ENCODE results near the gene POU5F1. TPM values are rescaled to one million over a fixed set of nuclear protein-coding genes. Genes with fewer than 3 reads are reported as not detected.

POU5F1 gene
- total and polyA plus RNA-seq, 12 donors, result 0.29 to 2.0 (median 0.39) TPM; not detected in 1

DNA sequence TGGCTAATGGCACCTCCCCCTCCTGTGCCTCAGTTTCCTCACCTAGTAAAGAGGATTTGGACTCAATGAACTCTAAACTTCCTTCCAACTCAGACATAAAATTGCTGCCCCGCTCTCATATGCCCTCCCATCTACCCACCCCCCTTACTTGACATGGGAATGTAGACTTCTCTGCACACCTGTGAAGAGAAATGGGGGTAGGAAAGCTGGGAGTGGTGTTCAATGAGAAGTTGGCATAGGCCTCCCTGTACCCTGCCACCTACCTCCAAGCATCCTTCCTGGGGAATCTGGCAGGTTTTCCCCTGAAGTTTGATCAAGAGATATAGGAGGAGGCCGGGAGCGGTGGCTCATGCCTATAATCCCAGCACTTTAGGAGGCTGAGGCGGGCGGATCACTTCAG lies 3.9 kb upstream of the POU5F1 start:
- Histone ChIP-seq H3K4me3 (no peak overlapping the region), H3K4me1 (peaks cover 0 to 39% (median 8%) of the 10 kb centered on the region in 9 donors), H3K27me3 (no peaks in the 10 kb centered on the region), H3K27ac (no peak overlapping the region), H3K9me3 (no peaks in the 10 kb centered on the region), H3K36me3 (peaks cover 0 to 16% (median 0%) of the 10 kb centered on the region in 9 donors)
- intact Hi-C loops (cut with DNase I), result no loop called here
- TF ChIP-seq, protein P1, sequence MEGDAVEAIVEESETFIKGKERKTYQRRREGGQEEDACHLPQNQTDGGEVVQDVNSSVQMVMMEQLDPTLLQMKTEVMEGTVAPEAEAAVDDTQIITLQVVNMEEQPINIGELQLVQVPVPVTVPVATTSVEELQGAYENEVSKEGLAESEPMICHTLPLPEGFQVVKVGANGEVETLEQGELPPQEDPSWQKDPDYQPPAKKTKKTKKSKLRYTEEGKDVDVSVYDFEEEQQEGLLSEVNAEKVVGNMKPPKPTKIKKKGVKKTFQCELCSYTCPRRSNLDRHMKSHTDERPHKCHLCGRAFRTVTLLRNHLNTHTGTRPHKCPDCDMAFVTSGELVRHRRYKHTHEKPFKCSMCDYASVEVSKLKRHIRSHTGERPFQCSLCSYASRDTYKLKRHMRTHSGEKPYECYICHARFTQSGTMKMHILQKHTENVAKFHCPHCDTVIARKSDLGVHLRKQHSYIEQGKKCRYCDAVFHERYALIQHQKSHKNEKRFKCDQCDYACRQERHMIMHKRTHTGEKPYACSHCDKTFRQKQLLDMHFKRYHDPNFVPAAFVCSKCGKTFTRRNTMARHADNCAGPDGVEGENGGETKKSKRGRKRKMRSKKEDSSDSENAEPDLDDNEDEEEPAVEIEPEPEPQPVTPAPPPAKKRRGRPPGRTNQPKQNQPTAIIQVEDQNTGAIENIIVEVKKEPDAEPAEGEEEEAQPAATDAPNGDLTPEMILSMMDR (IDR thresholded peaks at IDR 0.05), result no peak
- WGBS, 2 donors, result 90 to 94% methylated on average over 5 of the region's 5 CpGs
- no peak for DNase-seq
- ATAC-seq, result no peak

DNA sequence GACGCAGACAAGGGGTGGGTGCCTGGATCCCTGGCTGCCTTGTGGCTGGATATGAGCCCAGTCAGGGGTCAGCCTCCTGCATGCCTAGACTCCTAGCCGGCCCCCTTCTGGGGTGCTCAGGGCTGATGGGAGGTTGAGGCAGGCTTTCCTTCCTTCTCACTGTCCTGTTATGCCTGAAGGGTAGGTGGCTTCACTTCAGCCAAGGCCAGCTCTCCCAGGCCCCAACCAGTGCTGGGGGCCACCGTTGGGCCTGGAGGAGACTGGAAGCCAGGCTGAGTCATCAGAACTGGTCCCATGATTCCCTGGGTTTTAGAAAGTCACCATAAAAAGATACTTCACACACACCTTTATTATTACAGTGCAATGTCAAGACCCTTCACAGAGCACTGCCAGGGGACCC lies 2.9 kb upstream of the POU5F1 start:
- ATAC-seq (peak in 3 of 8 donors; percentile 11 to 53 (median 41)), DNase-seq (no peak)
- Histone ChIP-seq H3K4me3 (no peak overlapping the region), H3K27me3 (no peaks in the 10 kb centered on the region), H3K9me3 (no peaks in the 10 kb centered on the region), H3K4me1 (peaks cover 0 to 29% (median under 1%) of the 10 kb centered on the region in 9 donors), H3K27ac (peak overlapping the region in 1 of 10 donors; percentile 37), H3K36me3 (peaks cover 0 to 16% (median 0%) of the 10 kb centered on the region in 9 donors)
- intact Hi-C loops (cut with DNase I), result no loop called here
- whole genome bisulfite sequencing, 2 donors, result 44 to 64% methylated on average over 3 of the region's 3 CpGs
- TF ChIP-seq, protein P1 (IDR thresholded peaks at IDR 0.05), result no peak

DNA sequence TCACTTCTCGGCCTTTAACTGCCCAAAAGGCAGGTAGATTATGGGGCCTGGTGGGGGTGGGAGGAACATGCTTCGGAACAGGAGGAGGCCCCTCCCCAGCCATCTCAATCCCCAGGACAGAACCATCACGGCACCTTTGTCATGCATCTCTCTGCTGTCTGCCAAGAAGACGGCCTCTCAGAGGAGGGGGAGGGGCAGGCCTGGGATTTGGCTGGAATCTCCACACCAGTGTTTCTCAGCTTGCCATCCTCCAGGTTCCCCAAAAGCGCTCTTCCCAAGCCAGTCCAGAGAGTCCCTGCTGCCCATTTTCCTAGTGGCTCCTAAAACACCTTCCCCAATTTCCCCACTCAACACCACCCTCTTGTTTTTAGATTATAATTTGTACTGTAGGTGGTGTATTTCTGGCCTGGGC lies 2.5 kb upstream of the POU5F1 start:
- no peak for DNase-seq
- TF ChIP-seq, protein P1 (IDR thresholded peaks at IDR 0.05), result no peak
- H3K36me3 ChIP-seq, result peaks cover 0 to 16% (median 0%) of the 10 kb centered on the region in 9 donors
- intact Hi-C loops (cut with DNase I), result no loop called here
- H3K4me1 ChIP-seq, result peaks cover 0 to 27% (median 0%) of the 10 kb centered on the region in 9 donors
- H3K27me3 ChIP-seq, result no peaks in the 10 kb centered on the region
- ATAC-seq, result peak in 1 of 8 donors; percentile 33
- WGBS, 2 donors, result 61 to 67% methylated on average over 5 of the region's 5 CpGs
- H3K27ac ChIP-seq, result peak overlapping the region in 1 of 10 donors; percentile 37
- H3K9me3 ChIP-seq, result no peaks in the 10 kb centered on the region
- no peak overlapping the region for H3K4me3 ChIP-seq

DNA sequence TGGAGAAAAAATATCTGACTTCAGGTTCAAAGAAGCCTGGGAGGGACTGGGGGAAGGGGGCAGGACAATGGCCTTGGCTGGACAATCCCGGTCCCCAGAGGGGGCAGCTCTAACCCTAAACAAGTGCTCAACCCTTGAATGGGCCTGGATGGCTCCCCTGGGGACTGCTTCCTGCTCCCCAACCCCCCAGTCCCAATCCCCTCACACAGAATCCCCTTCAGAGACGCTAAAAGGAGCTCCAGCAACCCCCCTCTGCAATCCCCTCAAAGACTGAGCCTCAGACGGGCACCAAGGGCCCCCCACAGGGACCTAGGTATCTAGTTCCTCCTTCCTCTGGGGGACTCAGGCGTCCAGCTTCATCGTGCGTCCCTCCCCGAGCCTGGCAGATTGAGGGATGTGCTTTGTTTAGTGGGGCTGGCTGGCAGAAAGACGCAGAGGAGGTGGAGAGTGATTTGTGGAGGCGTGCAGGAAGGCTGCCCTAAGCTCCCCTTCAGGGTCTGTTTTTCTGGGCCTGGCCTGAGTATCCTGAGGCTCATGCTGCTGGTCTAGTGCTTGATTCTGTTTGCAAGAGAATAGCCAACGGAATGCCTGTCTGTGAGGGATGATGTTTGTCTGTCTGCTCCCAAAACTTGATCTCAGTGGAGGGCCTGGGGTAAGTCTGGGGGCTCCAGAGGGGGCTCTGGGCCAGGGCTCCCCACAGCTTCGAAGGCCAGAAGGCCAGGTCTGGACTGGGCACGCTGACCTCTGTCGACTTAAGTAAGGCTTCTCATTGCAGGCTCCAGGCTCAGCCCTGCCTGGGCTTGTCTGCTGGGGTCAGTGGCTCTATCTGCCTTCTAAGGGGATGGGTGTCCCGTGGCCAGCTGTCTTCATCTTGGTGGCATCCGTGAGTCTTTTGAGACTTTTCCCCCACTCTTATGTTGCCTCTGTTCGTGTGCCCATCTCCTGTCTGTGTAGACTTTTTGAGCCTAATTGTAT lies 1.7 kb upstream of the POU5F1 start:
- no peaks in the 10 kb centered on the region for H3K27me3 ChIP-seq
- no peaks in the 10 kb centered on the region for H3K9me3 ChIP-seq
- peaks cover 0 to 27% (median 0%) of the 10 kb centered on the region in 9 donors for H3K4me1 ChIP-seq
- intact Hi-C loops (cut with DNase I), result no loop called here
- H3K27ac ChIP-seq, result no peak overlapping the region
- H3K36me3 ChIP-seq, result peaks cover 0 to 9% (median 0%) of the 10 kb centered on the region in 9 donors
- WGBS, 2 donors, result 58 to 68% methylated on average over 16 of the region's 16 CpGs
- H3K4me3 ChIP-seq, result no peak overlapping the region
- TF ChIP-seq, protein P1 (IDR thresholded peaks at IDR 0.05), result no peak
- DNase-seq (no peak), ATAC-seq (no peak)

Data from heart right ventricle (tissue), 16 donors.